GM12878 (cell line): ENCODE measurements around the gene CANT1. TPM values are rescaled to one million over a fixed set of nuclear protein-coding genes. Genes with fewer than 3 reads are reported as not detected.

Source experiments
- ATAC-seq: fragments of 200-7000 bp; cut with Tn5 transposase; 3 replicates; pipeline ENCODE4 v1.9.1; 2020; ENCODE audit warnings: mild to moderate bottlenecking, moderate library complexity
- BruUV-seq: library from RNA; stranded (reverse); fragments of 400-500 nt; replicated peaks from 2 replicates; lab custom pipeline; 2021; lab: Mats Ljungman, UMichigan
- CTCF ChIA-PET: fragments of 300-600 bp; sonication (Branson Sonifier 250); formaldehyde crosslinking; extraction: SDS; loops from one replicate; lab custom pipeline; 2021; ENCODE audit warnings: inconsistent platforms; lab: Yijun Ruan, JAX
- POLR2A ChIA-PET: fragments of 350-600 bp; formaldehyde crosslinking; extraction: SDS; loops from one replicate; lab custom pipeline; 2021; ENCODE audit warnings: inconsistent platforms; lab: Charles Lee
- RAD21 ChIA-PET: fragments of 300-600 bp; sonication (Branson Sonifier 250); formaldehyde crosslinking; loops from one replicate; lab custom pipeline; 2023; ENCODE audit warnings: antibody characterized with exemption; ENCODE audit not compliant: unreplicated experiment; lab: Charles Lee
- SMC1A ChIA-PET: fragments of 300-600 bp; sonication (Branson Sonifier 250); formaldehyde crosslinking; loops from one replicate; lab custom pipeline; 2023; ENCODE audit not compliant: unreplicated experiment, uncharacterized antibody; lab: Charles Lee
- DNase-seq: peaks from one replicate; pipeline ENCODE4 v3.0.0-alpha.2; 2011; ENCODE audit warnings: low read depth, low spot score
- FAIRE-seq: peaks from 3 replicates; lab custom pipeline; 2011; peaks lifted over from hg19 to GRCh38; lab: Jason Lieb, UNC
- H2AFZ ChIP-seq: 2 replicates; pipeline ENCODE4 v1.6.0; 2011; ENCODE audit warnings: low read depth, low read length, control low read depth; ENCODE audit not compliant: control insufficient read depth
- H3K27ac ChIP-seq: 2 replicates; pipeline ENCODE4 v1.5.1; 2011; ENCODE audit warnings: control low read depth; ENCODE audit not compliant: control insufficient read depth, insufficient read depth
- H3K27me3 ChIP-seq, 2 experiments: replicated peaks in 1 of 2; 2 replicates each; pipeline versions ENCODE4 v1.6.0 to v1.6.1; 2011; ENCODE audit warnings: low read length in 1 of 2; ENCODE audit not compliant: control insufficient read depth in 2 of 2, insufficient read depth in 2 of 2
- H3K36me3 ChIP-seq, 2 experiments: 2 replicates each; pipeline ENCODE4 v1.5.1; 2011; ENCODE audit warnings: low read length in 1 of 2; ENCODE audit not compliant: control insufficient read depth in 2 of 2, insufficient read depth in 2 of 2
- H3K4me1 ChIP-seq: 2 replicates; pipeline ENCODE4 v1.6.1; 2011; ENCODE audit warnings: mild to moderate bottlenecking, low read length, moderate library complexity, mixed read lengths; ENCODE audit not compliant: control insufficient read depth, insufficient read depth
- H3K4me2 ChIP-seq: 2 replicates; pipeline ENCODE4 v1.6.0; 2011; ENCODE audit warnings: control low read depth; ENCODE audit not compliant: control insufficient read depth, insufficient read depth
- H3K4me3 ChIP-seq: fragments of 200-600 bp; sonication (generic); 2 replicates; pipeline ENCODE4 v1.5.1; 2016
- H3K79me2 ChIP-seq: 2 replicates; pipeline ENCODE4 v1.6.0; 2011; ENCODE audit warnings: low read length; ENCODE audit not compliant: control insufficient read depth, insufficient read depth
- H3K9ac ChIP-seq: 2 replicates; pipeline ENCODE4 v1.8.0; 2011; ENCODE audit warnings: low read length, control low read depth, mixed read lengths; ENCODE audit not compliant: control insufficient read depth, insufficient read depth
- H3K9me3 ChIP-seq: replicated peaks from 3 replicates; pipeline ENCODE4 v1.5.1; 2011; ENCODE audit warnings: mild to moderate bottlenecking, low read length; ENCODE audit not compliant: control insufficient read depth, insufficient read depth
- H4K20me1 ChIP-seq: 2 replicates; pipeline ENCODE4 v1.6.0; 2011; ENCODE audit not compliant: control insufficient read depth, insufficient read depth
- EGR1 ChIP-seq, 2 experiments: IDR thresholded peaks; 1 replicate in 1 of 2; 2 replicates in 1 of 2; pipeline ENCODE4 v1.6.1; 2011 to 2012; ENCODE audit warnings: low read depth in 2 of 2, low read length in 2 of 2, borderline replicate concordance in 1 of 2, mild to moderate bottlenecking in 1 of 2, moderate library complexity in 1 of 2
- GABPA ChIP-seq: IDR thresholded peaks from 2 replicates; pipeline ENCODE4 v1.6.1; 2014; ENCODE audit warnings: antibody characterized with exemption, low read depth, mild to moderate bottlenecking, inconsistent platforms
- IRF4 ChIP-seq: IDR thresholded peaks from 2 replicates; pipeline ENCODE4 v1.6.1; 2011; ENCODE audit warnings: low read depth, low read length
- NBN ChIP-seq: fragments of 450-650 bp; IDR thresholded peaks from 2 replicates; pipeline ENCODE4 v1.6.1; 2016
- RAD21 ChIP-seq: IDR thresholded peaks from 2 replicates; pipeline ENCODE4 v1.6.1; 2011; ENCODE audit warnings: mild to moderate bottlenecking, low read depth, low read length, moderate library complexity; ENCODE audit not compliant: insufficient read depth
- SREBF1 ChIP-seq: IDR thresholded peaks from 2 replicates; pipeline ENCODE4 v1.6.1; 2012; ENCODE audit warnings: mild to moderate bottlenecking, low read length
- WGBS: methylation state at CpG from one replicate; pipeline ENCODE4 v1.1.6; 2016; ENCODE audit warnings: low lambda C conversion rate; ENCODE audit not compliant: insufficient replicate concordance, insufficient coverage; ENCODE audit errors: missing lambda C conversion rate; 5-methylcytosine and 5-hydroxymethylcytosine counted together
- in situ Hi-C: fragments of 300-500 bp; cut with MboI; formaldehyde crosslinking; loops from 9 replicates; pipeline ENCODE4 v1.14.3; 2018; ENCODE audit warnings: mixed read lengths
- intact Hi-C: fragments of 100-400 bp; cut with micrococcal nuclease; formaldehyde crosslinking; loops from one replicate; pipeline ENCODE4 v1.14.2; 2022; ENCODE audit not compliant: unreplicated experiment
- polyA plus RNA-seq, 11 experiments: library from polyadenylated mRNA; depleted of rRNA in 4 of 11; unstranded in 6 of 11; stranded (reverse) in 5 of 11; fragments of >200 nt; fragmentation: Nextera tagmentation in 4 of 11; fragmentation: Illumina TruSeq in 1 of 11; extraction: Ambion mirVana in 4 of 11; extraction: Trizol in 1 of 11; gene quantifications; 1 replicate in 1 of 11; 2 replicates in 10 of 11; pipeline versions ENCODE4 v1.2.1 to v1.2.3, GENCODE V29; 2011 to 2016; ENCODE audit warnings: inconsistent platforms in 2 of 11, missing spikeins in 2 of 11, low read depth in 1 of 11
- total RNA-seq, 4 experiments: library from RNA; depleted of rRNA in 3 of 4; stranded (reverse); fragments of >200 nt in 3 of 4; fragmentation: Illumina TruSeq in 1 of 4; extraction: Trizol in 1 of 4; gene quantifications; 2 replicates each; pipeline versions ENCODE4 v1.2.1 to v1.2.3, GENCODE V29; 2013 to 2021
- TF ChIP-seq, protein P1 (sequence below), 3 experiments: IDR thresholded peaks in 2 of 3; conservative IDR thresholded peaks in 1 of 3; 2 replicates each; pipeline ENCODE4 v1.5.1; 2011; ENCODE audit warnings: low read depth in 3 of 3, low read length in 3 of 3, mild to moderate bottlenecking in 3 of 3, control low read depth in 2 of 3, moderate library complexity in 2 of 3, inconsistent platforms in 1 of 3, mixed read lengths in 1 of 3; ENCODE audit not compliant: control insufficient read depth in 2 of 3, insufficient read depth in 1 of 3; ENCODE audit errors: extremely low read depth in 1 of 3

The CANT1 gene
- total and polyA plus RNA-seq, 10 of the 15 experiments (the other 5 are each of a cell fraction or from before 2014, with no cell fraction given), result 2.2 to 59.2 (median 20.2) TPM

- Histone ChIP-seq H3K4me2 (no peak overlapping the region), H3K9me3 (no peaks in the 10 kb centered on the region), H3K27ac (no peak overlapping the region), H4K20me1 (no peaks in the 10 kb centered on the region; the same call in 1 of the 2 replicates), H3K4me3 (no peak overlapping the region), H3K27me3 (no peaks in the 10 kb centered on the region; a peak in 1 of 4 replicates), H3K4me1 (no peaks in the 10 kb centered on the region), H3K36me3 (no peaks in the 10 kb centered on the region), H3K79me2 (no peaks in the 10 kb centered on the region), H3K9ac (no peak overlapping the region), H2AFZ (no peak overlapping the region)
- POLR2A ChIA-PET, result interaction anchor here (0.7 kb wide), 1 partner anchor 46 kb away, joined by 4 read pairs; no protein-coding TSS in a partner anchor
- BruUV-seq, result no TSS peak
- WGBS, result 49% methylated on average over 15 of the region's 15 CpGs
- ATAC-seq (no peak), DNase-seq (no peak), FAIRE-seq (no peak)
- CTCF ChIA-PET, result no interaction called here
- RAD21 ChIA-PET, result no interaction called here
- TF ChIP-seq SREBF1 (no peak), GABPA (no peak), NBN (no peak), RAD21 (no peak), EGR1 (IDR thresholded peaks at IDR 0.05; ENCODE audit: borderline replicate concordance in 1 of 2, low read depth in 2 of 2, low read length in 2 of 2) (no peak), IRF4 (no peak)
- TF ChIP-seq, protein P1, sequence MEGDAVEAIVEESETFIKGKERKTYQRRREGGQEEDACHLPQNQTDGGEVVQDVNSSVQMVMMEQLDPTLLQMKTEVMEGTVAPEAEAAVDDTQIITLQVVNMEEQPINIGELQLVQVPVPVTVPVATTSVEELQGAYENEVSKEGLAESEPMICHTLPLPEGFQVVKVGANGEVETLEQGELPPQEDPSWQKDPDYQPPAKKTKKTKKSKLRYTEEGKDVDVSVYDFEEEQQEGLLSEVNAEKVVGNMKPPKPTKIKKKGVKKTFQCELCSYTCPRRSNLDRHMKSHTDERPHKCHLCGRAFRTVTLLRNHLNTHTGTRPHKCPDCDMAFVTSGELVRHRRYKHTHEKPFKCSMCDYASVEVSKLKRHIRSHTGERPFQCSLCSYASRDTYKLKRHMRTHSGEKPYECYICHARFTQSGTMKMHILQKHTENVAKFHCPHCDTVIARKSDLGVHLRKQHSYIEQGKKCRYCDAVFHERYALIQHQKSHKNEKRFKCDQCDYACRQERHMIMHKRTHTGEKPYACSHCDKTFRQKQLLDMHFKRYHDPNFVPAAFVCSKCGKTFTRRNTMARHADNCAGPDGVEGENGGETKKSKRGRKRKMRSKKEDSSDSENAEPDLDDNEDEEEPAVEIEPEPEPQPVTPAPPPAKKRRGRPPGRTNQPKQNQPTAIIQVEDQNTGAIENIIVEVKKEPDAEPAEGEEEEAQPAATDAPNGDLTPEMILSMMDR (IDR thresholded peaks at IDR 0.05 in 2 of 3, conservative IDR thresholded peaks at IDR 0.05 in 1 of 3; ENCODE audit: control insufficient read depth in 2 of 3, extremely low read depth in 1 of 3, insufficient read depth in 1 of 3, low read depth in 3 of 3, low read length in 3 of 3), result no peak
- SMC1A ChIA-PET, result no interaction called here
- in situ Hi-C loops (no loop called here), intact Hi-C loops (loop anchor here (2.0 kb wide), 1 partner anchor 36 kb away; no protein-coding TSS in a partner anchor)
Measured at GRCh38 chr17:79046916-79047280, 37.3 kb upstream of the CANT1 start.
